MM.1S (cell line): ENCODE data around the gene SLC9A3.

Experiments used
- DNase-seq: peaks from one replicate; pipeline ENCODE4 v3.0.0-alpha.2; 2015
- H2AFZ ChIP-seq: fragments of 300-600 bp; sonication (generic); 2 replicates; pipeline ENCODE4 v1.6.0; 2016; ENCODE audit warnings: antibody characterized with exemption, low read length
- H3F3A ChIP-seq: fragments of 300-600 bp; sonication (generic); 2 replicates; pipeline ENCODE4 v1.6.1; 2016; ENCODE audit warnings: mild to moderate bottlenecking, antibody characterized with exemption, low read length, moderate library complexity, mixed read lengths; ENCODE audit not compliant: insufficient read depth
- H3K27ac ChIP-seq: fragments of 300-600 bp; sonication (generic); 2 replicates; pipeline ENCODE4 v1.5.1; 2016; ENCODE audit warnings: mild to moderate bottlenecking, low read length
- H3K27me3 ChIP-seq: fragments of 300-600 bp; sonication (generic); replicated peaks from 2 replicates; pipeline ENCODE4 v1.6.0; 2016; ENCODE audit warnings: low read length; ENCODE audit not compliant: insufficient read depth
- H3K36me3 ChIP-seq: fragments of 300-600 bp; sonication (generic); replicated peaks from 2 replicates; pipeline ENCODE4 v1.6.1; 2016; ENCODE audit warnings: mild to moderate bottlenecking, low read length, mixed read lengths; ENCODE audit not compliant: insufficient read depth
- H3K4me1 ChIP-seq: fragments of 300-600 bp; sonication (generic); 2 replicates; pipeline ENCODE4 v1.6.1; 2016; ENCODE audit warnings: low read length, mixed read lengths
- H3K4me2 ChIP-seq: fragments of 300-600 bp; sonication (generic); 2 replicates; pipeline ENCODE4 v1.6.0; 2016; ENCODE audit warnings: low read depth, low read length
- H3K4me3 ChIP-seq: fragments of 300-600 bp; sonication (generic); 2 replicates; pipeline ENCODE4 v1.5.1; 2016; ENCODE audit warnings: low read length, mixed read lengths
- H3K79me2 ChIP-seq: fragments of 300-600 bp; sonication (generic); 2 replicates; pipeline ENCODE4 v1.6.1; 2016; ENCODE audit warnings: mixed run types, low read length, mixed read lengths
- H3K9ac ChIP-seq: fragments of 300-600 bp; sonication (generic); 2 replicates; pipeline ENCODE4 v1.6.1; 2016; ENCODE audit warnings: low read length, mixed read lengths
- H3K9me2 ChIP-seq: fragments of 300-600 bp; sonication (generic); replicated peaks from 2 replicates; pipeline ENCODE4 v1.6.1; 2016; ENCODE audit warnings: mild to moderate bottlenecking, low read length, mixed read lengths; ENCODE audit not compliant: insufficient read depth
- H3K9me3 ChIP-seq: fragments of 300-600 bp; sonication (generic); replicated peaks from 2 replicates; pipeline ENCODE4 v1.6.1; 2016; ENCODE audit warnings: mild to moderate bottlenecking, low read length, mixed read lengths; ENCODE audit not compliant: insufficient read depth
- H4K20me1 ChIP-seq: fragments of 300-600 bp; sonication (generic); 2 replicates; pipeline ENCODE4 v1.6.1; 2016; ENCODE audit warnings: mild to moderate bottlenecking, low read length, moderate library complexity, mixed read lengths; ENCODE audit not compliant: insufficient read depth
- EZH2 ChIP-seq: fragments of 300-600 bp; sonication (generic); optimal IDR thresholded peaks from 2 replicates; pipeline ENCODE3; 2017; ENCODE audit warnings: low read depth, mild to moderate bottlenecking, antibody characterized with exemption, low read length, mixed read lengths
- EZH2phosphoT487 ChIP-seq: fragments of 300-600 bp; sonication (generic); IDR thresholded peaks from 2 replicates; pipeline ENCODE4 v1.6.1; 2018; ENCODE audit warnings: antibody characterized with exemption, low read length
- TF ChIP-seq, protein P1 (sequence below): fragments of 300-600 bp; sonication (generic); IDR thresholded peaks from 2 replicates; pipeline ENCODE4 v1.5.1; 2016; ENCODE audit warnings: antibody characterized with exemption, low read length, mixed read lengths

SLC9A3 gene

GRCh38 chr5:472656-473550 is 51.3 kb downstream of the SLC9A3 start:
- Histone ChIP-seq H3K9me3 (no peaks in the 10 kb centered on the region), H2AFZ (peak overlapping the region; percentile 82), H3K27me3 (peaks cover 38% of the 10 kb centered on the region), H3K9me2 (no peaks in the 10 kb centered on the region), H3K27ac (peak overlapping the region; percentile 57; the same call in 1 of the 2 replicates), H3F3A (no peaks in the 10 kb centered on the region), H3K4me2 (peak overlapping the region; percentile 99), H3K36me3 (no peaks in the 10 kb centered on the region), H3K79me2 (peaks cover 18% of the 10 kb centered on the region), H3K9ac (peak overlapping the region; percentile 92), H3K4me3 (peak overlapping the region; percentile 85), H3K4me1 (no peaks in the 10 kb centered on the region), H4K20me1 (no peaks in the 10 kb centered on the region)
- no peak for TF ChIP-seq EZH2phosphoT487
- no peak for TF ChIP-seq EZH2
- TF ChIP-seq, protein P1, sequence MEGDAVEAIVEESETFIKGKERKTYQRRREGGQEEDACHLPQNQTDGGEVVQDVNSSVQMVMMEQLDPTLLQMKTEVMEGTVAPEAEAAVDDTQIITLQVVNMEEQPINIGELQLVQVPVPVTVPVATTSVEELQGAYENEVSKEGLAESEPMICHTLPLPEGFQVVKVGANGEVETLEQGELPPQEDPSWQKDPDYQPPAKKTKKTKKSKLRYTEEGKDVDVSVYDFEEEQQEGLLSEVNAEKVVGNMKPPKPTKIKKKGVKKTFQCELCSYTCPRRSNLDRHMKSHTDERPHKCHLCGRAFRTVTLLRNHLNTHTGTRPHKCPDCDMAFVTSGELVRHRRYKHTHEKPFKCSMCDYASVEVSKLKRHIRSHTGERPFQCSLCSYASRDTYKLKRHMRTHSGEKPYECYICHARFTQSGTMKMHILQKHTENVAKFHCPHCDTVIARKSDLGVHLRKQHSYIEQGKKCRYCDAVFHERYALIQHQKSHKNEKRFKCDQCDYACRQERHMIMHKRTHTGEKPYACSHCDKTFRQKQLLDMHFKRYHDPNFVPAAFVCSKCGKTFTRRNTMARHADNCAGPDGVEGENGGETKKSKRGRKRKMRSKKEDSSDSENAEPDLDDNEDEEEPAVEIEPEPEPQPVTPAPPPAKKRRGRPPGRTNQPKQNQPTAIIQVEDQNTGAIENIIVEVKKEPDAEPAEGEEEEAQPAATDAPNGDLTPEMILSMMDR, result no peak
- DNase-seq, result peak; percentile 90

DNA sequence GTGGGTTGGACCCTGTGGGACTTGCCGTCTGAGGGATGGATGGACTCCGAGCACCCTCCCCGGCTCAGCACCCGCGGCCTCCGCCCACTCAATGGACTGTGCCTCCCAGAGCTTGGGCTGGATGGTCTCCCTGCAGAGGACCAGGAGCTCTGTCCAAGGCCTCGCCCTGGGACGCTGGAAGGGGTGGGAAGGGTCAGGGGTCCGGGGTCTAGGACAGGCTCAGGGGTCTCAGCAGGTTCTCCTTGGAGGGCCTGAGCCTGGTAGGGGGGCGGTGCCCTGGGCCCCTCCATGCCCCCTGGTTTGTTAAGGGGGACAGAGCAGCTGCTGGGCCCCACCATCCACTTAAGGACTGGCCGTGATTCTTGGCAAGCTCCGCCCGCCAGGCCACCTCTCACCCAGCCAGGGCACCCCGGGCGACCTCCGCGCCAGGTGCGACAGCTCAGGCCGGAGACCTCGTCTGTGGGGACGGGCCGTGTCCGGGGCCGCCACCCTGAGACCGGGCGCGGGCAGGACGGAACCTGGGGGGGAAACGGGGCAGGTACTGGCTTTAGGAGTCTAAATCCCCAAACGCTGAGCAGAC is 52.1 kb downstream of the SLC9A3 start:
- Histone ChIP-seq H3K4me1 (no peaks in the 10 kb centered on the region), H2AFZ (peak overlapping the region; percentile 82), H3K27me3 (peaks cover 30% of the 10 kb centered on the region), H3K27ac (peak overlapping the region; percentile 57; the same call in 1 of the 2 replicates), H3K4me2 (peak overlapping the region; percentile 99), H3K36me3 (no peaks in the 10 kb centered on the region), H3F3A (no peaks in the 10 kb centered on the region), H3K9ac (peak overlapping the region; percentile 92), H3K4me3 (peak overlapping the region; percentile 85), H3K79me2 (peaks cover 18% of the 10 kb centered on the region), H3K9me2 (no peaks in the 10 kb centered on the region), H3K9me3 (no peaks in the 10 kb centered on the region), H4K20me1 (no peaks in the 10 kb centered on the region)
- DNase-seq, result no peak
- TF ChIP-seq EZH2phosphoT487 (no peak), EZH2 (no peak)
- TF ChIP-seq, protein P1, result no peak

DNA sequence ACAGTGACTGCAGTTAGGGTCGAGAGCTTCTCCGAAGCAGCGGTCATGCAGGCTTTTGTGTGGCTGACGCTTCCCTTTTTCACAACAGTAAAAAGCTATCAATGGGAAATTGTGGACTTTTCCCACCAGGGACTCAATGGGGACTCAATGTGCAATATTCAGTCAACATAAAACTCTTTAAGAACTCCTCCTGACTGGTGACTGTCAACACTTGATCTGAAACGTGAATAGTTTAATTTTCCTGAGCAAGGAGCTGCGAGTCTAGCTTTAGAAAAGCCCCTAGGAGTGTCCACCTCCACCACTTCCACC is 52.5 kb downstream of the SLC9A3 start:
- Histone ChIP-seq H4K20me1 (no peaks in the 10 kb centered on the region), H3F3A (no peaks in the 10 kb centered on the region), H3K4me1 (no peaks in the 10 kb centered on the region), H3K4me2 (peak overlapping the region; percentile 99), H3K9ac (peak overlapping the region; percentile 92; the same call in 1 of the 2 replicates), H3K79me2 (peaks cover 18% of the 10 kb centered on the region), H3K9me3 (no peaks in the 10 kb centered on the region), H3K27ac (no peak overlapping the region), H3K4me3 (peak overlapping the region; percentile 85), H2AFZ (no peak overlapping the region), H3K9me2 (no peaks in the 10 kb centered on the region), H3K36me3 (no peaks in the 10 kb centered on the region), H3K27me3 (peaks cover 26% of the 10 kb centered on the region)
- no peak for TF ChIP-seq EZH2
- DNase-seq, result no peak
